Lower lobe of right lung (tissue), 2 donors: ENCODE measurements around the gene TMEM150B. TPM values are rescaled to one million over a fixed set of nuclear protein-coding genes. Genes with fewer than 3 reads are reported as not detected.
A peak's percentile ranks its signal among the peaks of the same experiment; 100 is the strongest.

Source experiments
- ATAC-seq, 2 donors: fragments of 200-7000 bp; cut with Tn5 transposase; one replicate each; pipeline ENCODE4 v1.9.1; 2020 to 2022; ENCODE audit warnings: mild to moderate bottlenecking in 2 of 2, moderate library complexity in 2 of 2
- DNase-seq: peaks from one replicate; pipeline ENCODE4 v3.0.0-alpha.2; 2020
- H3K27ac ChIP-seq: fragments of 200-600 bp; one replicate; pipeline ENCODE4 v1.8.0; 2022
- H3K27me3 ChIP-seq: fragments of 200-600 bp; one replicate; pipeline ENCODE4 v1.8.0; 2022; ENCODE audit warnings: low read depth
- H3K36me3 ChIP-seq: fragments of 200-600 bp; one replicate; pipeline ENCODE4 v1.8.0; 2022; ENCODE audit warnings: mild to moderate bottlenecking
- H3K4me1 ChIP-seq: fragments of 200-600 bp; one replicate; pipeline ENCODE4 v1.8.0; 2022
- H3K4me3 ChIP-seq: fragments of 200-600 bp; one replicate; pipeline ENCODE4 v1.8.0; 2022; ENCODE audit warnings: mild to moderate bottlenecking
- H3K9me3 ChIP-seq: fragments of 200-600 bp; one replicate; pipeline ENCODE4 v1.8.0; 2022
- CTCF ChIP-seq: fragments of 200-600 bp; IDR thresholded peaks from one replicate; pipeline ENCODE4 v1.8.0; 2022; ENCODE audit warnings: antibody characterized with exemption, mild to moderate bottlenecking
- intact Hi-C: fragments of 100-400 bp; cut with DNase I; formaldehyde crosslinking; loops from one replicate; pipeline ENCODE4 v1.11.0; 2022
- total RNA-seq: library from RNA; stranded (reverse); fragmentation: NEBNext Ultra II Directional; extraction: Animal tissue kit (Norgen Biotek cat#: 25700); gene quantifications from one replicate; pipeline ENCODE4 v1.2.1, GENCODE V29; 2021
- donor health status: DM: no; HTN: yes; CAD: no; lungs with severe emphysema.

The TMEM150B gene
- total RNA-seq, 1 donor from 2014 or later = 45.5 TPM

DNA sequence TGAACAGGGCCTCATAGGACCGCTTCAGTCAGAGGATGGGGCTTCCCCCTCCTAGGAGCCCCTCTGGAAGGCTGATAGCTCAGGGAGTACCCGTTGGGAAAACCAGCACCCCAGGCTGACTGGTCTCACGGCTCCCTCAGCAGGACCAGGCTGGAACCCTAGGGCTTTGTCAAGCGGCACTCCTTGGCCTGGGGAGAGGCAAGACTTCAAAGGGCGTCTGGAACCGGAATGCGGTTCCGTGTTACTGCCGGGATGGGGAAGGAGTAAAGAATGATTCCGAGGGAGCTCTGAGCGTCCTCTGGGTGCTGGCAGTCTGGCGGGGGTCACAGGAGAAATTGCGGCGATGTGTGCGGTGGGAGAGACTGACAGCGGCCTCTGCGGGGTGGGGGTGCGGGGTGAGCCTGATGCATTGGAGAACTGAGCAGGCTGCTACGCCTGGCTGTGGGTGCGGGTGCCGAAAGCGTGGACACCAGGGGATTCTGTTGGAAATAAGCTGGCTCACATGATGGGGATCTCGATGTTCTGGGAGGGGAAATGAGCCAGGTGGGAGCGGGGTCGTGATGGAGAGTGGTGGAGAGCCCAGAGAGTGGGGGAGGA is 27.5 kb upstream of the TMEM150B start:
- peaks cover 61% of the 10 kb centered on the region for H3K27me3 ChIP-seq

GRCh38 chr19:55352040-55352439 is 26.9 kb upstream of the TMEM150B start:
- intact Hi-C loops = no loop called here
- Histone ChIP-seq H3K4me3 (no peak overlapping the region), H3K27ac (no peak overlapping the region), H3K4me1 (peaks cover 8% of the 10 kb centered on the region), H3K9me3 (no peaks in the 10 kb centered on the region), H3K27me3 (peaks cover 56% of the 10 kb centered on the region), H3K36me3 (peaks cover 3% of the 10 kb centered on the region)
- no peak for TF ChIP-seq CTCF
- ATAC-seq = no peak
- DNase-seq = no peak

More for the DNA sequence above, 27.5 kb upstream of the TMEM150B start:
- H3K27ac ChIP-seq = no peak overlapping the region
- no peaks in the 10 kb centered on the region for H3K9me3 ChIP-seq
- peaks cover 8% of the 10 kb centered on the region for H3K4me1 ChIP-seq
- intact Hi-C loops = no loop called here
- H3K4me3 ChIP-seq = no peak overlapping the region
- no peak for ATAC-seq
- no peak for DNase-seq
- H3K36me3 ChIP-seq = no peaks in the 10 kb centered on the region
- no peak for TF ChIP-seq CTCF

DNA sequence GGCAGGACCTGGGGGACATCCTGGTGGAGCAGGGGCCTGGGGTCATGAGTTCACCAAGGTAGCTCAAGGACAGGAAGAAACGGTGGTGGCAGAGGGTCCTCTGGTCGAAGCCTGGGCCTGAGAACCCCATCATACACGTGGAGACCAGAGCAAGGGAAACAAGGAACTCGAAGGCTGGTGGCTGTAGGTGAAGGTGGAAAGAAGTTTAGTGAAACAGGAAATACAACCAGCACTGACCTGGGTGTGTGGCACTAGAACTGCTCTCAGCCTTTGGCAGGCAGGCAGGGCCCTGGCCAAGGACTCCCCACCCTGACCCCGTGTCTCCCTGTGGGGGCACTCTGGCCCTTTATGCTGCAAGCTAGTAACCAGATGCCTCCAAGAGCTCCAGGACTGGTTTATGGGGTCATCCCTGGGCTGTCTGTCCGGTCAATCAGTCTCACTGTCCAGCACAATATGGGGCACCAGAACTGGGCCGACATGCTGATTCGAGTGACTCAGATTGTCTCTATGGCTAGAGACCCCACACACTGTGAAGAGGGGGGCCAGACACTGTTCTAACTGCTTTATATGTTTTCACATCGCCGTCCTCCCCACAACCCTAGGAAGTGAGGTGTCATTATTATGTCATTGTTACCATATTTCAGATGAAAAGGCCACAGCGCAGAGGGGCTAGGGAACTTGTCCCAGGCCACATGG is 25.6 kb upstream of the TMEM150B start:
- DNase-seq (no peak), ATAC-seq (no peak)
- Histone ChIP-seq H3K36me3 (peaks cover 12% of the 10 kb centered on the region), H3K27me3 (peaks cover 56% of the 10 kb centered on the region), H3K9me3 (no peaks in the 10 kb centered on the region), H3K4me3 (no peak overlapping the region), H3K4me1 (peaks cover 8% of the 10 kb centered on the region), H3K27ac (no peak overlapping the region)
- intact Hi-C loops = no loop called here
- no peak for TF ChIP-seq CTCF

GRCh38 chr19:55348317-55349034 is 23.3 kb upstream of the TMEM150B start:
- no peak overlapping the region for H3K4me3 ChIP-seq
- intact Hi-C loops = no loop called here
- DNase-seq = peak; percentile 60

More at GRCh38 chr19:55348317-55349034, 23.3 kb upstream of the TMEM150B start:
- Histone ChIP-seq H3K9me3 (no peaks in the 10 kb centered on the region), H3K4me1 (peaks cover 5% of the 10 kb centered on the region), H3K27me3 (peaks cover 34% of the 10 kb centered on the region), H3K36me3 (peaks cover 15% of the 10 kb centered on the region), H3K27ac (no peak overlapping the region)
- TF ChIP-seq CTCF = no peak
- ATAC-seq = peak in 1 of 2 donors; percentile 35
